ENCODE data around the gene AHNAK2.

The AHNAK2 gene

GRCh38 chr14:105014032-105014431, 35.9 kb upstream of the AHNAK2 start:
- Histone ChIP-seq H3F3A (ENCODE audit: insufficient read depth, low read length) (no peaks in the 10 kb centered on the region), H3K27me3 (replicated peaks; ENCODE audit: insufficient read depth, low read length) (no peaks in the 10 kb centered on the region), H3K4me2 (ENCODE audit: low read depth, low read length) (no peak overlapping the region), H3K79me2 (ENCODE audit: low read length) (peaks cover 94% of the 10 kb centered on the region), H3K9ac (ENCODE audit: low read length) (no peak overlapping the region), H3K4me1 (ENCODE audit: low read length) (peaks cover 10% of the 10 kb centered on the region), H3K9me2 (replicated peaks; ENCODE audit: insufficient read depth, low read length) (no peaks in the 10 kb centered on the region), H3K27ac (ENCODE audit: low read length) (no peak overlapping the region), H3K36me3 (replicated peaks; ENCODE audit: insufficient read depth, low read length) (no peaks in the 10 kb centered on the region; the same call in 1 of the 2 replicates), H4K20me1 (ENCODE audit: insufficient read depth, low read length) (peaks cover 39% of the 10 kb centered on the region), H3K4me3 (ENCODE audit: low read length) (no peak overlapping the region), H3K9me3 (replicated peaks; ENCODE audit: insufficient read depth, low read length) (no peaks in the 10 kb centered on the region), H2AFZ (ENCODE audit: low read length) (no peak overlapping the region)
- no peak for DNase-seq
- no peak for TF ChIP-seq EZH2phosphoT487 (IDR thresholded peaks at IDR 0.05; ENCODE audit: low read length)
- TF ChIP-seq EZH2 (optimal IDR thresholded peaks at IDR 0.05; ENCODE audit: low read depth, low read length): no peak
- TF ChIP-seq CTCF (IDR thresholded peaks at IDR 0.05; ENCODE audit: low read length): no peak

- Histone ChIP-seq H3K4me3 (ENCODE audit: low read length) (no peak overlapping the region), H3K79me2 (ENCODE audit: low read length) (peaks cover 86% of the 10 kb centered on the region), H3K36me3 (replicated peaks; ENCODE audit: insufficient read depth, low read length) (no peaks in the 10 kb centered on the region; the same call in 1 of the 2 replicates), H3K4me1 (ENCODE audit: low read length) (peaks cover 6% of the 10 kb centered on the region), H3K4me2 (ENCODE audit: low read depth, low read length) (no peak overlapping the region), H3F3A (ENCODE audit: insufficient read depth, low read length) (no peaks in the 10 kb centered on the region), H3K27ac (ENCODE audit: low read length) (no peak overlapping the region), H3K9me3 (replicated peaks; ENCODE audit: insufficient read depth, low read length) (no peaks in the 10 kb centered on the region), H3K27me3 (replicated peaks; ENCODE audit: insufficient read depth, low read length) (no peaks in the 10 kb centered on the region), H4K20me1 (ENCODE audit: insufficient read depth, low read length) (peaks cover 36% of the 10 kb centered on the region), H3K9me2 (replicated peaks; ENCODE audit: insufficient read depth, low read length) (no peaks in the 10 kb centered on the region), H2AFZ (ENCODE audit: low read length) (no peak overlapping the region), H3K9ac (ENCODE audit: low read length) (no peak overlapping the region)
- TF ChIP-seq EZH2 (optimal IDR thresholded peaks at IDR 0.05; ENCODE audit: low read depth, low read length) (no peak), EZH2phosphoT487 (IDR thresholded peaks at IDR 0.05; ENCODE audit: low read length) (no peak), CTCF (IDR thresholded peaks at IDR 0.05; ENCODE audit: low read length) (no peak)
- no peak for DNase-seq
Measured at GRCh38 chr14:105013150-105013785, 35.1 kb upstream of the AHNAK2 start.

- Histone ChIP-seq H3K4me1 (ENCODE audit: low read length) (no peaks in the 10 kb centered on the region), H3K36me3 (replicated peaks; ENCODE audit: insufficient read depth, low read length) (no peaks in the 10 kb centered on the region; the same call in 1 of the 2 replicates), H3K9me2 (replicated peaks; ENCODE audit: insufficient read depth, low read length) (no peaks in the 10 kb centered on the region), H3F3A (ENCODE audit: insufficient read depth, low read length) (no peaks in the 10 kb centered on the region), H4K20me1 (ENCODE audit: insufficient read depth, low read length) (peaks cover 36% of the 10 kb centered on the region), H3K79me2 (ENCODE audit: low read length) (peaks cover 77% of the 10 kb centered on the region), H2AFZ (ENCODE audit: low read length) (no peak overlapping the region), H3K4me3 (ENCODE audit: low read length) (no peak overlapping the region), H3K9ac (ENCODE audit: low read length) (no peak overlapping the region), H3K4me2 (ENCODE audit: low read depth, low read length) (no peak overlapping the region), H3K9me3 (replicated peaks; ENCODE audit: insufficient read depth, low read length) (no peaks in the 10 kb centered on the region), H3K27me3 (replicated peaks; ENCODE audit: insufficient read depth, low read length) (no peaks in the 10 kb centered on the region), H3K27ac (ENCODE audit: low read length) (no peak overlapping the region)
- no peak for DNase-seq
- no peak for TF ChIP-seq EZH2 (optimal IDR thresholded peaks at IDR 0.05; ENCODE audit: low read depth, low read length)
- no peak for TF ChIP-seq EZH2phosphoT487 (IDR thresholded peaks at IDR 0.05; ENCODE audit: low read length)
- no peak for TF ChIP-seq CTCF (IDR thresholded peaks at IDR 0.05; ENCODE audit: low read length)
Measured at GRCh38 chr14:105012171-105012985, 34.2 kb upstream of the AHNAK2 start.

Measured in MM.1S (cell line).